CD4-positive, alpha-beta T cell treated with Interleukin-1 beta for 1 hour (primary cell): ENCODE results near the gene INSL4.

Experiments
- DNase-seq, 2 donors: peaks; one replicate each; pipeline ENCODE4 v3.0.0-alpha.2; 2020 to 2022

Gene INSL4

DNA sequence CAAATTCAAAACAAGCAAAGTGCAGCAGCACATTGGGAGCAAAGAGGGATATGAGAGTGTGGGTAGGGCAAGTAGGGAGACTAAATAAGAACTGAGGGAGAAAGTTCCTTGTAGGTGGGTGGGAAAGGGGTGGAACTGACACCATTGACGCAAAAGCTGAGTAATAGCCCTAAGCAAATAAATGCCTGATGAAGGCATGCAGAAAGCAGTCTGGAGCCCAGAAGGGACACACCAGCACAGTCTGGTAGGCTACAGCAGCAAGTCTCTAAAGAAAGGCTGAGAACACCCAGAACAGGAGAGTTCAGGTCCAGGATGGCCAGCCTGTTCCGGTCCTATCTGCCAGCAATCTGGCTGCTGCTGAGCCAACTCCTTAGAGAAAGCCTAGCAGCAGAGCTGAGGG, at the start of gene INSL4:
INSL4 (plus strand) TSS at position 208 of the 400 bp plus-strand sequence; CDS start at position 313, 105 bp downstream.
- no peak for DNase-seq

DNA sequence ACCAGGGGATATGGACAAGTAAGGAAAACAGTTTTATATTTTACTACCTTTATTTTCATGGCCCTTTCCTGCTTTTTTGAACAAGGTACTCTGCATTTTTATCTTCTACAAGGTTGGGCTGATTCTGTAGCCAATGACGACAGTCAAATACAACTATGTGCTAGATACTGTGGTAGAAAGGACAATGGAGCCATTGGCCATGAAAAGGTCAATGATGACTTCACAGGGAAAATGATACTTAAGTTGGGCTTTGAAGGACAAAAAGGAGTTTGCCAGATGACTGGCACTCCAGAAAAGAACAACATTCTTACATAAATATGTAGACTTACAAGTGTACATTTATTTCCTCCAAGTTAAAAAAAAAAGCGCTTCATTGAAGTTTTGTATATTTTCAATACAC, 46.4 kb upstream of the INSL4 start:
- DNase-seq, result no peak

DNA sequence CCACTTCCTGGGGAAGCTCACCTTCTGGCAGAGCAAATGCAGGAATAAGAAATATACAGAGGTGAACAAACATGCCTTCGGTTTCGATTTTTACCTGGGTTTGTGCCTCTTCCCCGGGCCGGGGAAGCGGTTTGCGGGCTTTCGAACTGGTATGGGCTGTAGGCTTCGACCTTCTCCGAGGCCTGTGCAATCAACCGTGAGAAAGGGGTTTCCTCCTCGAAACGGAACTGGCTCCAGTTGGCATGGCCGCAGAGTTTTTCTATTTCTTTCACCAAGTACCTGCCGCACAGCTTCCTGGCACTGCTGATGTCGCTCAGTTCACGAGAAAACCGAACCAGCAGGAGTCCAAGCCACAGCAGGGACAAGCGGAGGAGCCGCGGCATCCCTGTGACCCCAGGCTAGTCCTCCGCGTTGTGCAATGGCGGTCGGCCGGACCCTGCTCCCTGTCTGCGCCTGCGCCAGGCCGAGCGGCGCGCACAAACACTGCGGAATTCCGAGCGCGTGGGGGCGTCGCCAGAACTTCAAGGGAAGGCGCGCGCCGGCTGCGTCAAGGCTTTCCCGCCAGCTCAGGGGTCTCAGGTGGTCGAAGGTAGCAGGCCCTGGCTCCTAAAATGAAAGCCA, 45.9 kb upstream of the INSL4 start, which contains the start of gene INSL6:
INSL6 (minus strand) TSS at position 420 of the 621 bp plus-strand sequence; CDS start at position 383, 37 bp downstream.
- DNase-seq, result no peak

DNA sequence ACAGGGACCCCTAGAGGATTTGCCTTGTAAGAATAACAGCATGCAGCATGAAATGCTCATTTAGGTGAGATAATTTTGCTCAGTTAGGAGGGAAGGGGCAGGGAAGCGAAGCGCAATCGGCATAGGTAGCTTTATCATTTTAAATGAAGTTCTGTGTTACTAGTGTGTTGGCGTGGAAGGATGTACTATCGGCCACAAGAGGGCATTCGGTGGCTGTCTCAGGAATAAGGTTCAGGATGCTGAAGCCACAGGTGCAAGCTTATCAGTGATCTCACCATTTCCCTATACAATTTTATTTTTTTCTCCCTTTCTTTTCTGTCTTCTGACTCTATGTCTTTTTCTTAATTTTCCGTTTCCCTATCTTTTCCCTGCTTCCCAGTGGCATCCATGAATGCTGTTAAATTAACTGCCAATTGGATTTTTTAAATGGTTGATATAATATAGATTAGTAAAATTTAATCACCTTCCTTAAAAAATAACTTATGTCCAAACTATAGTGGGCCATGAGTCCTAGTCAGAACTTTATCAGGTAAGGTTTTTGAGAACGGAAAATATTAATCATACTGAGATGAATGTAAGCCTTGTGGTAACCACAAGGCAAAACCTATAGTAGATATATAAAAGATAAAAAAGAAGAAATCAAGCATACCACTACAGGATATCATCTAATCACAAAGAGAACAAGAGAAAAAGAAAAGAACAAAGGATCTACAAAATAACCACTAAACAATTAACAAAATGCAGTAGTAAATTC, 44.6 kb upstream of the INSL4 start:
- DNase-seq, result peak; percentile 71 to 75

DNA sequence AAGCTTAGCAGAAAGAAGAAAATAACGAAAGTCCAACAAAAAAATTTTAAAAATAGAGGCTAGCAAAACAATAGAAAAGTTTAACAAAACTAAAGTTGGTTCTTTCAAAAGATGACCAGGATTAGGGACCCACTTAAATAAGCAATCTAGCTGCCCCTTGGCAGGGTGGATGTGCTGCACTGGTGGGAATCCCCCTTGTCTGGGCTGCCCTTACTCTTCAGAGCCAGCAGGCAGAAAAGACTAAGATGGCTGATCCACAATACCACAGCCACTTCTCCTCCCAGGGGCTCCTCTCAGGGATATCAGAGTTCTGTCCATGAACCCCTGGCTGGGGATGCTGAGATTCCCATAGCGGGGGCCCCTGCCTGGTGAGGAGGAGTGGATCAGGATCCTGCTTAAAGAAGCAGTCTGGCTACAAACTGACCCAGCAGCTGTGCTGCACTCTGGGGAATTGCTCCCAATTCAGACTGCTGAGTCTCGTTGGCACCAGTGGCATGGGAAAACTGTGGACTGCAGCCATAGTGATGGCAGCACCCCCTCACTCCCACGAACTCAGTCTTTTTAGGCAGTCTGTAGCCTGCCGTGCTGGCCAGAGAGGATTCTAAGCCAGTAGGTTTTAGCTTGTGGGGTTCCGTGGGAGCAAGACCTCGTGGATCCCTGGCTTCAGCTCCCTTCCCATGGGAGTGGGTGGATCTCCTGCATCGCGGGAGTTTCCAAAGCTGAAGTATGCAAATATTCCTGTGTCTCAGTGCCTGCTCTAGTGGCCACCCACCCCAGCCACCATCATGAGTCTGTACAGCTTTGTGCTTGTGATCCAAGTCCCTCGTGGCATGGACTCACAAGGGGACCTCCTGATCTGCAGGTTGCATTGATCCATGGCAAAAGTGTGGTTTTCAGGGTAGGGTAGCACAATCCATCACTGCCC, 42.9 kb upstream of the INSL4 start:
- no peak for DNase-seq

DNA sequence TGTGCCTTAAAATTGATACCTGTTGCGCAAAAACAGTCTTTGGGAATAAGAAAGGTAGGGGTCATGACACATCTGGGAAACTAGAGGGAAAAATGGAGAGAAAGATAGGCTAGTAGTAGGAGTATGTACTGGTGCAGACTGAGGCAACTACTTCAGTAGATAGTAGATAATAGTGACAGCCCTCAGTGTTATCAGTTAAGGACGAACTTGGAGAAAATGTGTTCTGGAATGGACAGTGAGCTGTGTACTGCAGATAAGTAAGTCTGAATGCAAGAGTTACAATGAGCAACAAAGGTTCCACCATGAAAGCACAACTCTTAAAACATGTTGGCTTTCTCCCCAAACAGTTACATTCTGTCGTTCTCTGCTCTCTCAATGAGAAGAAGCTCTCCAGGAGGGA, 39.2 kb upstream of the INSL4 start:
- no peak for DNase-seq

DNA sequence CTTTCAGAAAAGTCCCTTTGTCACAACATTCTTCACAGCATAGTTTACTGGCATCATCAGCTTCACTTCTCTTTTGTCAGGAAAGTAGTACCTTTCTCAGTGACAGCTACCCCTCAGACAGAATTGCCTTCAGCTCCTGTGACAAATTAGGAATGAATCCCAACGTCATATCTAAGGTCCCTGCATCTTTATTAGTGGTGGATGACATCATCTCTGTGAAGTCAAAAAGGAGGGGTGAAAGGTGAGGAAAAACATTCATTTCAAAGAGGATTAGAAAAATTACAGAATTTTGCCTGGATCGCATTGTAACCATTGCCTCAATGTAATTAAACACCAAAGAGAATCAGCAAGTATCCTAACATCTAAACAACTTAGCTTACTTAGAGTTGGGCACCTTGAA, 37.9 kb upstream of the INSL4 start:
- DNase-seq, result no peak

DNA sequence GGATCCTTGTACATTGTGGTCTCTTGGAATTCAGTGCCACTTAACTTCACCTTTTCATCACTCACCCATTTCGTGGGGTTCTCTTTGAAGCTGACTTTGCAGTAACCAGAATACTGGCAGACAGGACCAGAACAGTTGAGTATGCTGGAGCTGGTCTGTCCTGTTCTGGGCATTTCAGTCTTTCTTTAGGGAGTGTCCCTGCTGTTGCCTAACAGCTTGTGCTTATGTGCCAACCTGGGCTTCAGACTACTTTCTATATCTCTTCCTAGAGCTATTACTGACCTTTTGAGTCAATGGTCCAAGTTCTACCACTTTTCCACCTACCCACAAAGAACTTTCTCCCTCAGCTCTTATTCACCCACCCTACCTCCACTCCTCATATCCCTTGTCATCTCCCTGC, 35.8 kb upstream of the INSL4 start:
- no peak for DNase-seq

DNA sequence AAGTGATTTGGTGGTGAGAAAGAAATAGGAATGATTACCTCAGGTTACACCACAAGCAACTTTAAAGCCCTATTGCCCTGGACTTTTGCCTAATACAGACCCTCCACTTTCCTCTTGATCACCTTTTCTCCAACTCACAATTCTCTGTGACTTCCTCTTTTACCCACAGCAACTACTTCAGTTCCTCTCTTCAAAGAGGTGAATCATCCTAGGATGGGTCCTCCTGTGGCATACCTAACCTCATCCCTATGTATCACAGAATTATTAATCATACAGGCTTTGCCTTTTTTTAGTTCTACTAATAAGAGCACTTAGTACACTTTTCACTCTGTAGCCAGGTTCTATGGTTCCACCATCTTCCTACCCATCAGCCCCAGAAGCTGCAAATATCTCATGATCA, 26.1 kb upstream of the INSL4 start:
- DNase-seq, result no peak

DNA sequence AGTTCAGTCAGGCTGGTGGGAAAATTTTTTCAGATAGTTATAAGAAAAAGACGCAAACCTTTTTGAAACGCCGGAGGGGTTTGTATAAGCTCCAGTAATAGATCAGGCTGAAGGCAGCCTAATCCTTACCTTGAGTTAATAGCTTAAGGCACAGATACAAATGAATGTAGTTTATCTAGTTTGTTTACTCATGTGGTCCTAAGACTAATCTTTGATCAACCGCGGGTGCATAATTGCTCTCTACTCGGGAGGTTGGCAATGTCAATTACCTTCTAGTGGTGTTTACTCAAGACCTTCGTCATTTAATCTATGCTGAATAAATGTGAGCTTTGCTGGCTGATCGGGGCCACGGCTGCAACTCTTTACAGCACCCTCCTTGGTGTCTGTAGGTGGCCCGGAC, 665 bp upstream of the INSL4 start:
- no peak for DNase-seq

DNA sequence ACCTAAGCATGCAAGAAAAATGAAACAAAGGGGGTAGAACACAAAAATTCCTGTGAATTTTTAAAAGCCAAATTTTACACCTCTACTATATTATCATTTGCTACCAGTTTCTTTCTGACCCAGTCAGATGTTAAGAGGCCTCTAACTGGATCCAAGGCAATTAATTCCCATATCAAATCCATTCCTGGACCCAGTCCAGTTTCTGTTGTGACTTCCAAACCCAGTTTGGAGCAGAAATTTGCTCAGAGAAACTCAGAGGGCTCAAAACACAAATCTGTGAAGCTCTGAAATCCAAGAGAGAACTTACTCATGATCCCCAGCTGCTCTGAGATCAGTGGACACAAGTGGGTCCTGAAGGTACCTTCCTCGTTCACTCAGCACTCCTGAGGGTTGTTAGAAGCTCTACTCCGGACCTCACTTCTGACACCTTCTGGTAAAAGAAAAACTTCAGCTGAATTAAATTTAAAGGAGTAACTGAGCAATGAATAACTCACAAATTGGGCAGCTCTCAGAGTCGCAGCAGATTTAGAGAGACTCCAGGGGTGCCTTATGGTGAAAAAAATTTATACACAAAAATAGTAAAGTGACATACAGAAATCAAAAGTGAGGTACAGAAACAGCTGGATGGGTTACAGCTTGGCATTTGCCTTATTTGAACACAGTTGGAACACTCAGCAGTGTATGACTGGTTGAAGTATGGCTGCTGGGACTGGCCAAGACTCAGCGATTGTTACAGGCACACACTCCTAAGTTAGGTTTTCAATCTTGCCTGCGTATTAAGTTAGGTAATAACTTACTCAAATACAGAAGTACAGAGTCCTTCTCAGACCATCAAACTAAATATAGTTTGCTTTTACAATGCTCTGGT, 32.4 kb downstream of the INSL4 start:
- DNase-seq, result peak in 1 of 2 donors; percentile 14

DNA sequence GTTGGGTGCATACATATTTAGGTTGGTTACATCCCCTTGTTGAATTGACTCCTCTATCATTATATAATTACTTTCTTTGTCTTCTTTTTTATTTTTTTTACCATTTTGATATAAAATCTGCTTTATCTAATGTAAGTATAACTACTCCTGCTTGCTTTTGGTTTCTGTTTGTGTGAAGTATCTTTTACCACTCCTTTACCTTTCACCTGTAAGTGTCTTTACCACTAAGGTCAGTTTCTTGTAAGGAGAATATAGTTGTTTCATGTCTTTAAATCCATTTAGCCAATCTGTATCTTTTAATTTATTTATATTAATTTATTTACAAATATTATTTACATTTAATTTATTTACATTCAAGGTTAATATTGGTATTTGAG, 33.0 kb downstream of the INSL4 start:
- no peak for DNase-seq

DNA sequence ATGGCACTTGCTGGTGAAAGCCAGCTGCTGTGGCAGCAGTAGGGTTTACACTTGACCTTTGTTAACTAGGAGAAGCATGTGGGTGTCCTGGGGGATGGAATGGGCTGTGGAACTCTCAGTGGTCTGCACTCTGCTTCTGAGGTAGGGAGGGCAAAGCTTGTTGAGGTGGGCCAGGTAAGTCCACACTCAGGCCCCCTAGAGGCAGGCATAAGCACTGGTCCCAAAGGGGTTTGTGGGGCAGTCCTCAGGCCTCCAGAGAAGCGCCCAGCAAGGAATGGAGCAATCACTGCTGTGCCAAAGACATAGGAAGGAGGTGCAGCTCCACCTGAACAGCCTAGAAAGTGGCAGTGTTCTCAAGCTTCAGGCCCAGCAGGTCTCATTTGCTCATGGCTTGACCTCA, 34.7 kb downstream of the INSL4 start:
- no peak for DNase-seq

DNA sequence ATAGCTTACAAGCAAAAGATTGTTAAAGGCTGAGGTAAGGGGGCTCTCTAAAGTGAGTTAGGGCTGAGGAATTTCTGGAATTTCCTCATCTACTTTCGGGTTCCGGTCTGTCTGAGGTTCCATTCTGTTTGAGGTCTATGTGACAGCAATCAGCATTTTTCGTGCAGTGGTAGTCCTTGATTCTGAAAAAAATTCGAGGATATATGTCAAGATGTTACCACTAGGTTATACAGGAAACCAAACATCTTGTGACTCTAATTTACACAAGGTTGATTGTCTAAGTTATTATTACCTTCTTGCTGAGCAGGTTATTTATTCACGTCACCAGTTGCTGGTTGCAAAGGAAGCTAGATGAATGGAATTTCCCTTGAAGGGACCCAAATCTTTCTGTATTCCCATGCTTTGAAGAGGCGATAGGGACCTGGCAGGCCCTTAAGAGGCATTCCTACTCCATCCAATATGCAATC, 38.1 kb downstream of the INSL4 start:
- no peak for DNase-seq

DNA sequence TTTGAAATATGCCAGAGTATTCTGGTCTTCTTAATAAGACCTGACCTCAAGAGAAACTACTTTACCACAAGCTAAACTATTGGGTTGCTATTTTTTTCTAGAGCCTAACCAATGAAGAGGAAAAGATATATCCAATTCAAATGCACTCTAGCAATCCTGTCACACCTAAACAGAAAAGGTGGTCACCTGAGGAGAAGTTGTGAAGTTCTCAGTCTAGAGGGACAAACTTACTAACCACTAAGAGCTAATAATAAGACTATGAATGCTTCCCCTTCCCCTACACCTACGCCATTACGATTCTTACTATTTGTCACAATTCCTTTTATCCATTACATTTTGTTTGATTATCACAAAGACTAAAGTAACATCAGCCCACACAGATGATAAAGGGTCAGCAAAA, 43.6 kb downstream of the INSL4 start:
- no peak for DNase-seq

DNA sequence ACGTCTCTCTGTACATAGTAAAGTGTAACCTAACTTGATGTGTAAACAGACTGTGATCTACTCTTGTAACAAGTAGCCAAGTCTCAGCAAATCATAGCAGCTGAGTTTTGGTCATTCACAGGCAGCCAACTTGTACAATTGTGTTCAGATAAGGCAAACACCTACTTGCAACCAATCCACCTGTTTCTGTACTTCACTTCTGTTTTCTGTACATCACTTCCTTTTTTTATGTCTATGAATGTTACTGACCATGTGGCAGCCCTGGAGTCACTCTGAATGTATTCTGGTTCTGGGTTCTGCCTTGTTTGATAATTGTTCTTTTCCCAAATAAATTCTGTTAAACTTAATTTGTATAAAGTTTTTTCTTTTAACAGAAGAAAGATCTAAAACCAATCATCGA, 47.3 kb downstream of the INSL4 start:
- DNase-seq, result no peak
